HepG2 (cell line): ENCODE results near the gene CXCL6. TPM values are rescaled to one million over a fixed set of nuclear protein-coding genes. Genes with fewer than 3 reads are reported as not detected.

Experiments used
- ADNP ChIP-seq: sonication (generic); formaldehyde crosslinking; IDR thresholded peaks from 2 replicates; pipeline ENCODE4 v1.4.0; 2020; ENCODE audit warnings: missing genetic modification reagents
- CERS6 ChIP-seq: sonication (generic); formaldehyde crosslinking; IDR thresholded peaks from 2 replicates; pipeline ENCODE4 v1.5.0; 2020; ENCODE audit warnings: missing genetic modification reagents
- CREB1 ChIP-seq, 2 experiments: fragments of 450-650 bp in 1 of 2; IDR thresholded peaks; 2 replicates each; pipeline ENCODE4 v1.6.1; 2016 to 2017; ENCODE audit warnings: control low read depth in 1 of 2, mild to moderate bottlenecking in 1 of 2, missing compliant biosample characterization in 1 of 2, missing genetic modification characterization in 1 of 2
- THAP9 ChIP-seq: sonication (generic); formaldehyde crosslinking; IDR thresholded peaks from 2 replicates; pipeline ENCODE4; 2020; ENCODE audit warnings: missing genetic modification reagents, mild to moderate bottlenecking, borderline replicate concordance
- ZNF136 ChIP-seq: sonication (generic); formaldehyde crosslinking; IDR thresholded peaks from 2 replicates; pipeline ENCODE4 v1.8.1; 2022; ENCODE audit warnings: low read depth, mild to moderate bottlenecking, moderate library complexity, missing genetic modification reagents
- ZNF317 ChIP-seq: sonication (generic); formaldehyde crosslinking; IDR thresholded peaks from 2 replicates; pipeline ENCODE4 v1.5.0; 2020; ENCODE audit warnings: mild to moderate bottlenecking, missing genetic modification reagents
- ZNF343 ChIP-seq: sonication (generic); formaldehyde crosslinking; IDR thresholded peaks from 2 replicates; pipeline ENCODE4 v1.4.0; 2020; ENCODE audit warnings: mild to moderate bottlenecking, missing genetic modification reagents
- ZNF383 ChIP-seq: sonication (generic); formaldehyde crosslinking; IDR thresholded peaks from 2 replicates; pipeline ENCODE4 v1.4.0; 2020; ENCODE audit warnings: missing genetic modification reagents, mild to moderate bottlenecking, borderline replicate concordance
- ZNF569 ChIP-seq: sonication (generic); formaldehyde crosslinking; IDR thresholded peaks from 2 replicates; pipeline ENCODE4 v1.5.0; 2020; ENCODE audit warnings: mild to moderate bottlenecking, missing genetic modification reagents, moderate library complexity, borderline replicate concordance
- polyA plus RNA-seq, 8 experiments: library from polyadenylated mRNA; depleted of rRNA in 3 of 8; stranded (reverse) in 7 of 8; unstranded in 1 of 8; fragments of >200 nt; fragmentation: Illumina TruSeq in 4 of 8; extraction: Trizol in 4 of 8; gene quantifications; 2 replicates each; pipeline versions ENCODE4 v1.2.1 to v1.2.3, GENCODE V29; 2011 to 2016; ENCODE audit warnings: low read depth in 4 of 8, missing spikeins in 1 of 8, mixed read lengths in 1 of 8; ENCODE audit not compliant: insufficient read depth in 1 of 8
- total RNA-seq, 5 experiments: library from RNA; depleted of rRNA; stranded (reverse); fragments of >200 nt; fragmentation: Illumina TruSeq; extraction: Trizol; gene quantifications; 2 replicates each; pipeline ENCODE4 v1.2.3, GENCODE V29; 2016; ENCODE audit warnings: low read depth in 1 of 5

The CXCL6 gene
- total and polyA plus RNA-seq, 2 of the 13 experiments (the other 11 are each of a cell fraction or from before 2014, with no cell fraction given), result not detected

- TF ChIP-seq ZNF343 (CRISPR knock-in tag) (no peak), ZNF317 (CRISPR knock-in tag) (no peak), CREB1 (IDR thresholded peaks at IDR 0.05) (no peak), CREB1 (CRISPR knock-in tag; IDR thresholded peaks at IDR 0.05) (no peak), CERS6 (CRISPR knock-in tag) (no peak), ADNP (CRISPR knock-in tag) (no peak), ZNF383 (CRISPR knock-in tag) (no peak), THAP9 (no peak), ZNF569 (CRISPR knock-in tag) (no peak), ZNF136 (CRISPR knock-in tag) (no peak)
Observed at GRCh38 chr4:73883306-73883705, 46.8 kb downstream of the CXCL6 start (continued).
